HT-29 (cell line): Measurements from ENCODE around the gene DNAH12. TPM values are rescaled to one million over a fixed set of nuclear protein-coding genes. Genes with fewer than 3 reads are reported as not detected.
"Not testable (repeated sequence)": the region's sequence is repeated elsewhere in the genome, so short reads cannot be mapped to it uniquely, and the experiment has no call there.

Experiments
- DNase-seq: peaks from one replicate; pipeline ENCODE4 v3.0.0-alpha.2; 2015; ENCODE audit warnings: low spot score
- total RNA-seq: library from RNA; depleted of rRNA; stranded (reverse); fragments of >200 nt; shearing (Covaris generic); gene quantifications from 2 replicates; pipeline ENCODE4 v1.2.3, GENCODE V29; 2014

The DNAH12 gene
- total RNA-seq, 1 experiment from 2014 or later = not detected

- DNase-seq = no peak
These were observed 25.7 kb downstream of the DNAH12 start for GRCh38 chr3:57518276-57518915.

DNA sequence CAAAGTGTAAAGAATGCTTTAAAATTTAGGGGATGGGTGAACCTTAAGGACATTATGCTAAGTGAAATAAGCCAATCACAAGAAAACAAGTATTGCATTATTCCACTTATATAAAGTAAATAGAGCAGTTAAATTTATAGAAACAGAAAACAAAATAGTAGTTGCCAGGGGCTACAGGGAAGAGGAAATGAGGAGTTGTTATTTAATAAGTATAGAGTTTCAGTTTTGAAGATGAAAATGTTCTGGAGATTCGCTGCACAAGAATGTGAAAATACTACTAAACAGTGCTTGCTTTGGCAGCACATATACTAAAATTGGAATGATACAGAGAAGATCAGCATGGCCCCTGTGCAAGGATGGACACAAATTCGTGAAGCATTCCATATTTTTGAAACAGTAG, 32.0 kb downstream of the DNAH12 start:
- no peak for DNase-seq

DNA sequence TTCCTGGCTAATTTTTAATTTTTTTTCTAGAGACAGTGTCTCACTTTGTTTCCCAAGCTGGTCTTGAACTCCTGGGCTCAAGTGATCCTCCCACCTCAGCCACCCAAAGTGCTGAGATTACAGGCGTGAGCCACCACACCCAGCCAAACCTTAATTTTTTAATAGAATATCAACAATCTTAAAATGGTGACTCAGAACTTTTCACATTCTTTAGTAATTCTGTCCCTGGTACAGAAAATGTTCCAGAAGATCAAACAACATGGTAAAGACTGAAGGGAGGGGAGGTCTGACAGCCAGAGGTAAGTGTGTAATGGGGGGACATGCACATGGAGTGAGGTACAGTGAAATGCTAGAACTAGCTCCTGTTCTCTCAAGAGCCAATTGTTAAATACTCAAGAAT, 38.2 kb downstream of the DNAH12 start:
- DNase-seq = no peak

DNA sequence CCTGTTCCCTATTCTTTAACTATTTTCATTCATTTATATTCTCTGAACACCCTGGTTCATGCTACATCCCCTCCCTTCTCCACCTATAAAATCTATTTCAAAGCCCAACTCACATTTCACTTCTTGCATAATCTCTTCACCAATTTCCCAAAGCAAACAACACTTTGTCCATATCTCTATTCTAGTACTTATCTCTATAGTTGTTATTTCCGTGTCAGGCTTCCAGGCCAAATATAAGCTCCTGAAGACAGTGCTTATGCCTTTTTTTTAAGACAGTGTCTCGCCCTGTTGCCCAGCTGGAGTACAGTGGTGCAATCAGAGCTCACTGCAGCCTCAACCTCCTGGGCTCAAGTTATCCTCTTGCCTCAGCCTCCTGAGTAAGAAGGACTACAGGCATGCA, 43.6 kb downstream of the DNAH12 start:
- no peak for DNase-seq

GRCh38 chr3:57497904-57498303, 46.2 kb downstream of the DNAH12 start:
- no peak for DNase-seq

GRCh38 chr3:57484563-57484962, 59.6 kb downstream of the DNAH12 start:
- DNase-seq = no peak

GRCh38 chr3:57477193-57477592, 67.0 kb downstream of the DNAH12 start:
- peak; percentile 39 for DNase-seq

GRCh38 chr3:57464801-57465200, 79.3 kb downstream of the DNAH12 start:
- peak; percentile 12 for DNase-seq

DNA sequence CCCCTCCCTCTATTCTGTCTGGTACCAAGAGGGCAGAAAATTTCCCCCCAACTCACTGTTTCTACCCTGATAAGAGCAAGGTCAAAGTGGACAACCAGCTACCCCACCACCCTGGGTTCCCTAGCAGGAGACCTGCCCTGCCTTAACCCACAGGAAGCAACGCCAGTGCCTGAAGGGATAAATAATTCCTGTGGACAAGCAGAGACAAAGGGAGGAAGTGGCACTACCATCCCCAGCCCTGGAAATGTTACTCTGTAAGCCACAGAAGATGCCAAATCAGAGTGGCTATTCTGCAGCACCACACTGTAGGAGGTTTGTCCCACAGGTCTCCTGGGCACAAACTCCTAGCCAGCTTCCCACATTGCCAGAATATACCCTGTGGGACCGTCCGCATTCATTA, 80.1 kb downstream of the DNAH12 start:
- DNase-seq = no peak

DNA sequence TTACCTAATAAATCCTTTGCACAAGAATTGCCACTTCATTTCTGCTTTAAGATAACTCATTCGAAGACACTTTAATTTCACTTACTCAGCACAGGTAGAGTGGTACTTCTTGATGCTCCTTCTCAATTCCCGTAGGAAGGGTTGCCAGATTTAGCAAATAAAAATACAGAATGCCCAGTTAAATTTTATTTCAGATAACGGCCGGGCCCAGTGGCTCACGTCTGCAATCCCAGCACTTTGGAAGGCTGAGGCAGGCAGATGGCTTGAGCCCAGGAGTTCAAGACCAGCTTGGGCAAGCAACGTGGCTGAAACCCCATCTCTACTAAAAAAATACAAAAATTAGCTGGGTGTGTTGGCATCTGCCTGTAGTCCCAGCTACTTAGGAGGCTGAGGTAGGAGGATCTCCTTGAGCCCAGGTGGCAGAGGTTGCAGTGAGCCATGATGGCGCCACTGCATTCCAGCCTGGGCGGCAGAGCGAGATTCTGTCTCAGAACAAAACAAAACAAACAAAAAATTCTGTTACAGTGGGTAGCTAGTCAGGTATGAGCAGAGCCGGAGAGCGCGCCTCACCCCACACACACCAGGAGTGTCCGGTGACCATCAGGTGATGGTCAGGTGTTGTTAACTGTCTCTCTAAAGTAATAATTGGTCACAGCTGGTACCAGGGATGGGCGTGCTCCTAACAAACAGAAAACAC, 92.8 kb downstream of the DNAH12 start:
- DNase-seq = no peak

DNA sequence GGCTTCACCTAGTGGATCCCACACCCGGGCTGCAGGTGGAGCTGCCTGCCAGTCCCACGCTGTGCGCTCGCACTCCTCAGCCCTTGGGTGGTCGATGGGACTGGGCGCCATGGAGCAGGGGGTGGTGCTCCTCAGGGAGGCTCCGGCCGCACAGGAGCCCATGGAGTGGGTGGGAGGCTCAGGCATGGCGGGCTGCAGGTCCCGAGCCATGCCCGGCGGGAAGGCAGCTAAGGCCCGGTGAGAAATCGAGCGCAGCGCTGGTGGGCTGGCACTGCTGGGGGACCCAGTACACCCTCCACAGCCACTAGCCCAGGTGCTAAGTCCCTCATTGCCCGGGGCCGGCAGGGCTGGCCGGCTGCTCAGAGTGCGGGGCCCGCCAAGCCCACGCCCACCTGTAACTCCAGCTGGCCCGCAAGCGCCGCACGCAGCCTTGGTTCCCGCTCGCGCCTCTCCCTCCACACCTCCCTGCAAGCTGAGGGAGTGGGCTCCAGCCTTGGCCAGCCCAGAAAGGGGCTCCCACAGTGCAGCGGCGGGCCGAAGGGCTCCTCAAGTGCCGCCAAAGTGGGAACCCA, 94.8 kb downstream of the DNAH12 start:
- DNase-seq = not testable (repeated sequence)

DNA sequence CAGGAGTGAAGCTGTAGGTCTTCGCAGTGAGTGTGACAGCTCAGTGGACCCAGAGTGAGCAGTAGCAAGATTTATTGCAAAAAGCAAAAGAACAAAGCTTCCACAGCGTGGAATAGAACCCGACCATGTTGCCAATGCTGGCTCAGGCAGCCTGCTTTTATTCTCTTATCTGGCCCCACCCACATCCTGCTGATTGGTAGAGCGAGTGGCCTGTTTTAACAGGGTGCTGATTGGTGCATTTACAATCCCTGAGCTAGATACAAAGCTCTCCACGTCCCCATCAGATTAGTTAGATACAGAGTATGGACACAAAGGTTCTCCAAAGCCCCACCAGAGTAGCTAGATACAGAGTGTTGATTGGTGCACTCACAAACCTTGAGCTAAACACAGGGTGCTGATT, 95.7 kb downstream of the DNAH12 start:
- not testable (repeated sequence) for DNase-seq

DNA sequence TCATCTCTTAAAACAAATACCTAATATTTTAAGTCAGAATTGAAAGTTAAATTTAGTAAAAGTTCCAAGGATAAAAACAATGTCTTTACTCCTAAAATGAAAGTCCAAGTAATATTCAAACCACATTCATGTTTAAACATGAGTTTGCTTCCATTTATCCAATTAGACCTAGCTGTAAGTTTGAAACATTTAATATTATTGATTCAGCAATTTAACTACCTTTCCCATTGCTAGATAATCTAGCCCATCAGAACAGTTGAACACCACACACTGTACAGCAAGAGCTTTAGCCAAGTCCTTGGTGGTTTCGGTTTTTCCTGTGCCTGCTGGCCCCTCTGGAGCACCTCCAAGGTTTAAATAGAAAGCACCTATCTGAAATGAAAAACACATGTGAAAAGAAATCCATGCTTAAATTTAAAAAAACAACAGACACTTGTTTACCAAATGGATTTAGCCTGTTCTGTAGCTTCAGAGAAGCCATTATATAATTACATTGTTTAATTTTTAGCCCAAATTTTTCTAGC, 97.8 kb downstream of the DNAH12 start:
- no peak for DNase-seq

- DNase-seq = no peak
These were observed 99.7 kb downstream of the DNAH12 start for GRCh38 chr3:57444469-57444868.

DNA sequence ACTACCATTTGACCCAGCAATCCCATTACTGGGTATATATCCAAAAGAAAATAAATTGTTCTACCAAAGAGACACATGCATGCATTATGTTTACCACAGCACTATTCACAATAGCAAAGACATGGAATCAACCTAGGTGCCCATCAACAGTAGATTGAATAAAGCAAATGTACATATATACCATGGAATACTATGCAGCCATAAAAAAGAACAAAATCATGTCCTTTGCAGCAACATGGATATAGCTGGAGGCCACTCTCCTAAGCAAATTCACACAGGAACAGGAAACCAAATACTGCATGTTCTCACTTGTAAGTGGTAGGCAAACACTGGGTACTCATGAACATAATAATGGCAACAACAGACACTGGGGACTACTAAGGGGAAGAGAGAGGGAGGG, 104.0 kb downstream of the DNAH12 start:
- not testable (repeated sequence) for DNase-seq

DNA sequence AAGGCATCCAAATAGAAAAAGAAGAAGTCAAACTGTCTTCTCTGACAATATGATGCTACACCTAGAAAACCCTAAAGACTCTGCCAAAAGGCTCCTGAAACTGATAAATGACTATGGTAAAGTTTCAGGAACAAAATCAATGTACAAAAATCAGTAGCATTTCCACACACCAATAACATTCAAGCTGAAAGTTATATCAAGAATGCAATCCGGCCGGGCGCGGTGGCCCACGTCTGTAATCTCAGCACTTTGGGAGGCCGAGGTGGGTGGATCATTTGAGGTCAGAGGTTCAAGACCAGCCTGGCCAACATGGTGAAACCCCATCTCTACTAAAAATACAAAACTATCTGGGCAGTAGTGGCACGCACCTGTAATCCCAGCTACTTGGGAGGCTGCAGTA, 105.7 kb downstream of the DNAH12 start:
- not testable (repeated sequence) for DNase-seq

DNA sequence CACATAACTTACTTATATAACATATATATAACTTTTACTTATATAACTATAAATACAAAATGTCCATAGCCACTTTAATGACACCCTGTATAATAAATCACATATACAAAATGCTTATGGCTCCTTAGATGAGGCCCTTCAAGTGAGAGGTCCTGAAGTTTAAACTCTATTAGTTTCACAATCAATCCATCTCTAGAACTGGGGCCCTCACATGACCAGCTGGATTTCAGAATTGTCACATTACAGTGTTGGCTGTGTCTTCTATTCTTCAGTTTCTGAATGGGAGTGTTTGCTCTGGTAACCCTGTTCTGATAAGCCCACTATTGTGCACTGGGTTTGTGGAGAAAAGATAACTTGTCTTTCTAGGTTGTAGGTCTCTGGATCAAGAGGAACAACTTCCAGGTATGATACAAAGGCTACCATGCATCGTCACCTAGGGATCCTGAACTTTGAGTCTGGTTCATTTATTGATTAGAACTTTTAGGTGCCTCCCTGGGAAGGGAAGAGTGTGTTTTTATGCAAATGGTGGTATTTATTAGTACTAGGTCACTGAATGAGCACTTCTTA, 107.9 kb downstream of the DNAH12 start:
- no peak for DNase-seq

DNA sequence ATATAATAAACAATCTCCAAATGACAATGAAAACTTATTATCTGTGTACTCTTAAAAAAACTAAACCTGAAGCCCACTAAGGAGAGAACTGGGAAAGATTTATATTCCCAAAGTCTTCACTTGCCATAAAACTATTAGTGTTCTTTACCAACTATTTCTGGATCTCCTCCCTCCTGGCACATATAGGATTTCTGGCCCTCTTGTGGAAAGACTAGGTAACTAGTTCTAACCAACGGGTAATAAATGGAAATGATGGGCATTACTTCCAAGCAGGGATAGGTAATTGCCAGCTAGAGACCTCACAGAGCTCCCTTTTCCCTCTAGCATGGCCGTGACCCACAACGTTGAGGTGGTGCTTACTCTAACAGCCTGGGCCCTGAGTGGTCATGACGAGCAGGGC, 110.1 kb downstream of the DNAH12 start:
- DNase-seq = peak; percentile 58

GRCh38 chr3:57423335-57423734, 120.8 kb downstream of the DNAH12 start:
- no peak for DNase-seq

GRCh38 chr3:57421336-57421735, 122.8 kb downstream of the DNAH12 start:
- no peak for DNase-seq

GRCh38 chr3:57420001-57420400, 124.1 kb downstream of the DNAH12 start:
- DNase-seq = no peak

DNA sequence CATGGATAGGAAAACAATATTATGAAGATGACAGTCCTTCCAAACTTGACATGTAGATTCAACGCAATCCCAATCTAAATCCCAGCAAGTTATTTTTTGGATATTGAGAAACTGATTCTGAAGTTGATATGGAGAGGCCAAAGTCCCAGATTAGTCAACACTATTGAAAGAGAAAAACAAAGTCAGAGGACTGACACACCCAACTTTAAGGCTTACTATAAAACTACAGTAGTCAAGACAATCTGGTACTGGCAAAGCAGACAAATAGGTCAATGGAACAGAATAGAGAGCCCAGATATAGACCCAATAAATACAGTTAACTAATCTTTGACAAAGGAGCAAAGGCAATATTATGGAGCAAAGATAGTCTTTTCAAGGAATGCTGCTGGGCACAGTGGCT, 132.4 kb downstream of the DNAH12 start:
- DNase-seq = no peak

GRCh38 chr3:57409471-57409870, 134.7 kb downstream of the DNAH12 start:
- no peak for DNase-seq
